Large intestine (tissue), 3 donors: ENCODE results near the gene SIPA1L3. TPM values are rescaled to one million over a fixed set of nuclear protein-coding genes. Genes with fewer than 3 reads are reported as not detected.

Experiments
- DNase-seq, 2 donors: peaks; one replicate each; pipeline versions ENCODE4 v3.0.0 to v3.0.0-alpha.2; 2013
- H3K27ac ChIP-seq: one replicate; pipeline ENCODE4 v1.5.1; 2013; ENCODE audit warnings: low read length
- H3K27me3 ChIP-seq: 2 replicates; pipeline ENCODE4 v1.6.1; 2013; ENCODE audit warnings: low read length; ENCODE audit not compliant: control insufficient read depth, insufficient read depth
- H3K36me3 ChIP-seq: 2 replicates; pipeline ENCODE4 v1.6.1; 2013; ENCODE audit warnings: low read length; ENCODE audit not compliant: control insufficient read depth, insufficient read depth
- H3K4me1 ChIP-seq: one replicate; pipeline ENCODE4 v1.6.1; 2013; ENCODE audit warnings: low read length; ENCODE audit not compliant: control insufficient read depth, insufficient read depth
- H3K4me3 ChIP-seq: one replicate; pipeline ENCODE4 v1.5.1; 2013; ENCODE audit warnings: low read length
- H3K9me3 ChIP-seq: one replicate; pipeline ENCODE4 v1.6.1; 2013; ENCODE audit warnings: mild to moderate bottlenecking, low read depth, low read length, moderate library complexity; ENCODE audit not compliant: control insufficient read depth
- WGBS: methylation state at CpG from one replicate; pipeline ENCODE4 v1.1.5; 2013; ENCODE audit warnings: low lambda C conversion rate; ENCODE audit not compliant: insufficient coverage; 5-methylcytosine and 5-hydroxymethylcytosine counted together
- polyA plus RNA-seq: library from polyadenylated mRNA; unstranded; fragments of 120-200 nt; gene quantifications from one replicate; pipeline ENCODE4 v1.2.1, GENCODE V29; 2013

The SIPA1L3 gene
- polyA plus RNA-seq, 1 donor, result 70.0 TPM

DNA sequence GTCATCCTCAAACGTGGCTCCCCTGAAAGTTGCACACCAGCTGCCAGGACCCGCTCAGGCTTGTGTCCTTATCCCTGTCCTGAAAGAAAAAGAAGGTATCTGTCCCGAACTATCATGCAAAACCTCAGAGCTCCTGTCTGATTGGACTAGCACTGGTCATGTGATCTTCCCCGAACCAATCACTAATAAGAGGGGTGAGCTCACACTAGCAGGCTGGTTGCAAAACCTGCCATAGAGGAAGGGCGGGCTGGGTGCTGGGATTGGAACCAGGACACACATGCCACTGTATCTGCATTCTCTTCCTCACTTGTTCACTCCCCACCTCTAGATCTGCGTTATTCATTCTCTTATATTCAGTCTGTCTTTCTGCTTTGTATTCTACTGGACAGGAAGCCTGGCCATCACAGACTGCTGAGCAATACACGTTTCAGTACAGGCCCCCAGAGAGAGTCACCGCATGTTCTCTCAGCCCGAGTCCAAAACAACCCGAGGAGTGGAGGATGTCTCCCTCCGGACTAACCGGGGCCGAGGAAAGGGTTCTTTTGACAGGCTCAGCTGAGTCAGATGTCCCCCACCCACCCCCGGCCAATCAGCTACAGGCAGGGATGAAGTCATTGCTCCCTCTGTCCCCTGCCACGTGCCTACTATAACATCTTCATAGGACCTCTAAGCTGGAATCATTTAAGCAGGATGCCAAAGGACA lies 97.7 kb downstream of the SIPA1L3 start:
- Histone ChIP-seq H3K36me3 (peaks cover 10% of the 10 kb centered on the region), H3K9me3 (no peaks in the 10 kb centered on the region), H3K27me3 (no peaks in the 10 kb centered on the region), H3K4me1 (peaks cover 35% of the 10 kb centered on the region), H3K4me3 (peak overlapping the region; percentile 25), H3K27ac (peak overlapping the region; percentile 80)
- WGBS, result no CpG with 5 or more reads among the region's 15 CpGs
- peak; percentile 79 to 88 for DNase-seq

DNA sequence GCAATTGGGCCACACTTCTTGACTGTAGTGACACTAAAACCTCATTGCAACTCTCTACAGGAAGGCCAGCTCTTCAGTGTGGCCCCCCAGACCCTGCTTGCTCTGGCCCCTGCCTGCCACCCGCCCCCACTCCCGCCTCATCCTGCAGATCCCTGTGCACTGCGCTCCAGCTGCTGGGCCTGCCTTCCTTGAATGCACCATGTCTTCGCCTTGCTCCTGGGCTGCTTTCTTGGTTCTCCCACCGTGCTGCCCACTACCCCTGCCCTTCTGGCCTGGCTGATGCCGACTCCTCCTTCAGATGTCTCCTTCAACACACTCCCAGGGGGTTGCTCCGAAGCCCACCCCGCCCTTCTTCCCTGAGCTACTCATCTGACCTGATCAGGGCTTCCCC lies 98.2 kb downstream of the SIPA1L3 start:
- H3K9me3 ChIP-seq, result no peaks in the 10 kb centered on the region

DNA sequence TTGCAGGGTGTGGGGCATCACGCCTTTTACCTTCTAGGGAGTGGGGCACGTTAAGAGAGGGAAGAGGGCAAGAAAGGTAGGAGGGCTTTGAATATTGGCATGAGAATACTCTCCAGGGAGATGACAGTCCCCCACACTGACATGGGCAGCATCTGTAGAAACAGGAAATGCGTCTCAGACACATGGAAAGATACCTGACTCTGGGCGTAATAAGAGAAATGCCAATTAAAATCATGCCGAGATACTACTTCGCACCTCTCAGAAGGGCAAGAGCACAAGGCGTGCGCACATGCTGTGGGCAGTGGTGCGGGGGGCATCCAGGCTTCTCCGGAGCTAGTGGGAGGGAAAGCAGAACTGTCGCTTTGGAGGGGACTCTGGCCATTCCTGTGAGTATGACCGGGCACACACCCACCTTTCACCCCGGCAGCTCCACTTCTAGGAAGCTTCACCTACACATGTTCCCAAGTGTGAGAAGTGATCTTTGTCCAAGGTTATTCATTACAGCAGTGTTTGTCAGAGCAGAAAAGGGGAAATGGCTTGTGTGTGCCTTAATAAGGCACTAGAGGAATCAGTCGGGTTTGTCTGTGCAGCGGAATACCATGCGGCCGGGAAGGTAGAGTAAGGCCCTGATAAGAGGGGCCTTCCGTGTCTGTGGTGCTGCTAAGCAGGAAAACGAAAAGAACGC lies 99.5 kb downstream of the SIPA1L3 start:
- Histone ChIP-seq H3K27me3 (no peaks in the 10 kb centered on the region), H3K9me3 (no peaks in the 10 kb centered on the region), H3K36me3 (peaks cover 14% of the 10 kb centered on the region), H3K27ac (peak overlapping the region; percentile 61), H3K4me1 (peaks cover 35% of the 10 kb centered on the region), H3K4me3 (no peak overlapping the region)
- WGBS, result 20% methylated on average over 2 of the region's 20 CpGs
- peak; percentile 63 to 81 for DNase-seq

More for the DNA sequence above, 98.2 kb downstream of the SIPA1L3 start:
- Histone ChIP-seq H3K4me3 (no peak overlapping the region), H3K27me3 (no peaks in the 10 kb centered on the region), H3K36me3 (peaks cover 12% of the 10 kb centered on the region), H3K4me1 (peaks cover 35% of the 10 kb centered on the region), H3K27ac (peak overlapping the region; percentile 80)
- WGBS, result no CpG with 5 or more reads among the region's 8 CpGs
- no peak for DNase-seq

GRCh38 chr19:38009650-38010242 lies 102.7 kb downstream of the SIPA1L3 start:
- Histone ChIP-seq H3K4me3 (no peak overlapping the region), H3K36me3 (peaks cover 16% of the 10 kb centered on the region), H3K4me1 (peaks cover 18% of the 10 kb centered on the region), H3K27ac (no peak overlapping the region), H3K9me3 (no peaks in the 10 kb centered on the region), H3K27me3 (no peaks in the 10 kb centered on the region)
- no peak for DNase-seq
- no CpG with 5 or more reads among the region's 9 CpGs for WGBS

DNA sequence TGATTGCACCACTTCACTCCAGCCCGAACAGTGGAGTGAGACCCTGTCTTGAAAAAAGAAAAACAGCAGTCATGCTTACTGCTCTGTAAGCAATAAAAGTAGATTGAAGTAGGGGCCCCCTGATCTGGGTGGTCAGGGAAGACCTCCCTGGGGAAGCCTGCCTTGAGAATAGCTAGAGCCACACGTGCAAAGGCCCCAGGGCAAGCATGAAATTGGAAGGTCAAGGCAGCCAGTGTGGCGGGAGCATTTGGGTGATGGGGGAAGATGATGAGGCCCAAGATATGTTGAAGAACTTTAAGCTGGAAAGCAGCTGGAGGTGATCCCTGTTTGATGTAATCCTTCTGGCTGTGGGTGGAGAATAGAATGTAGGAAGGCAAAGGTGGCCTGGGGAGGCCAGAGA lies 104.4 kb downstream of the SIPA1L3 start:
- H3K4me3 ChIP-seq, result no peak overlapping the region
- H3K4me1 ChIP-seq, result peaks cover 6% of the 10 kb centered on the region
- H3K27ac ChIP-seq, result no peak overlapping the region
- H3K9me3 ChIP-seq, result no peaks in the 10 kb centered on the region
- no CpG with 5 or more reads among the region's 3 CpGs for WGBS
- peaks cover 23% of the 10 kb centered on the region for H3K36me3 ChIP-seq
- no peak for DNase-seq
- H3K27me3 ChIP-seq, result no peaks in the 10 kb centered on the region

DNA sequence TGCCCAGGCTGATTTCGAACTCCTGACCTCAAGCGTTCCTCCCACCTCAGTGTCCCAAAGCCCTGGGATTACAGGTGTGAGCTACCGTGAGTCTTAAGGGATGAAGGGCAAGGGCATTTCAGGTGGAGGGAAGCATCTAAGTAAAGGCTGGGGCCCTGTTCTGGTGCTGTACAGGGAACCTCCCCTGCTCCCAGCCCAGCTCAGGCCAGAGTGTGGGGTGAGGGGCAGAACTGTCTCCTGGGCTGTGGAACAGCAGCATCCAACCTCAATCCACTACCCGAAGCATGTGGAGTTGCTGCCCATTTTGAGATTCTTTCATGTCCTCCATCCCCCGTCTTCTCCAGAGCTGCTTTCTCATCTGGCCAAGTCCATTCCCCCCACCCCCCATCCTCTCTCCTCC lies 105.3 kb downstream of the SIPA1L3 start:
- Histone ChIP-seq H3K9me3 (no peaks in the 10 kb centered on the region), H3K4me1 (no peaks in the 10 kb centered on the region), H3K4me3 (no peak overlapping the region), H3K27me3 (no peaks in the 10 kb centered on the region), H3K36me3 (peaks cover 24% of the 10 kb centered on the region), H3K27ac (no peak overlapping the region)
- no CpG with 5 or more reads among the region's 5 CpGs for WGBS
- no peak for DNase-seq

DNA sequence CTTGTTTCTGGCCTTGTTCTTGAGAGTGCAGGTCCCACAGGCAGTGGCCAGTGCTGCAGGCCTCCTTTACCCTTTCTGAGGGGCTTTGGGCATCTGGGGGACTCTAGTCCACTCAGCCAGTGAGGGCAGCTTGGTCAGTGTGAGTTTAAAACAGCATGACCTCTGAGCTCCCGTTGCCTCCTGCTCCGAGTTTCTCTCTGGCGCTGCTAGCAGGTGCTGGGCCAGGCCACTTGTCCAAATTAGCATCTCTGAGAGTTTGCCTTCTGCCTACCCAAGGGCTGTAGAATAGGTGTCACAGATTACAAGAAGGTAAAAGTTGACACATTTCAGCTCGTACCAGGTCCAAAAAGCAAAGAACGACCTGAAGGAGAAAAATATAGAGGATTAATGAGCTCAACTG lies 105.9 kb downstream of the SIPA1L3 start:
- no peaks in the 10 kb centered on the region for H3K27me3 ChIP-seq
- H3K36me3 ChIP-seq, result peaks cover 24% of the 10 kb centered on the region
- no peak for DNase-seq
- no peaks in the 10 kb centered on the region for H3K9me3 ChIP-seq
- no peak overlapping the region for H3K27ac ChIP-seq
- H3K4me3 ChIP-seq, result no peak overlapping the region
- WGBS, result 60% methylated on average over 3 of the region's 5 CpGs
- no peaks in the 10 kb centered on the region for H3K4me1 ChIP-seq

- Histone ChIP-seq H3K9me3 (no peaks in the 10 kb centered on the region), H3K27ac (no peak overlapping the region), H3K4me1 (no peaks in the 10 kb centered on the region), H3K4me3 (no peak overlapping the region), H3K36me3 (peaks cover 20% of the 10 kb centered on the region), H3K27me3 (no peaks in the 10 kb centered on the region)
- DNase-seq, result no peak
- no CpG with 5 or more reads among the region's 11 CpGs for WGBS
These were observed 107.0 kb downstream of the SIPA1L3 start for GRCh38 chr19:38013913-38014580.

DNA sequence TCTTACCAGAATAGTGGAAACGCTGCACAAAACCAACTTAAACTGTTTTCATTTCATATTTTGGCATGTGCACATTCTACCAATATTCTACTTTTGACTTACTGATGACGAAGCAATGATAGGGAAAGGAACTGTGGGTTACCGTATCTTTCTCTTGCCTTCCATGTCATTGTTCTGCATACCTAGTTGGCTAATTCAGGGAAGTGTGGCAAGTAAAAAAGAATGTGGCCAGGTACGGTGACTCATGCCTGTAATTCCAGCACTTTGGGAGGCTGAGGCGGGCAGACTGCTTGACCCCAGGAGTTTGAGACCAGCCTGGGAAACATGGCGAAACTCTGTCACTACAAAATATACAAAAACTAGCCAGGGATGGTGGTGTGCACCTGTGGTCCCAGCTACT lies 108.2 kb downstream of the SIPA1L3 start:
- 92% methylated on average over 2 of the region's 6 CpGs for WGBS

GRCh38 chr19:38015761-38016160 lies 108.8 kb downstream of the SIPA1L3 start:
- Histone ChIP-seq H3K4me1 (no peaks in the 10 kb centered on the region), H3K36me3 (peaks cover 11% of the 10 kb centered on the region), H3K4me3 (no peak overlapping the region), H3K9me3 (no peaks in the 10 kb centered on the region), H3K27ac (no peak overlapping the region), H3K27me3 (no peaks in the 10 kb centered on the region)
- WGBS, result no CpG with 5 or more reads among the region's 7 CpGs
- no peak for DNase-seq

More for the DNA sequence above, 108.2 kb downstream of the SIPA1L3 start:
- Histone ChIP-seq H3K9me3 (no peaks in the 10 kb centered on the region), H3K27ac (no peak overlapping the region), H3K36me3 (peaks cover 13% of the 10 kb centered on the region), H3K27me3 (no peaks in the 10 kb centered on the region), H3K4me3 (no peak overlapping the region), H3K4me1 (no peaks in the 10 kb centered on the region)
- DNase-seq, result no peak
